ENCODE results near the gene NKAPL. TPM values are rescaled to one million over a fixed set of nuclear protein-coding genes. Genes with fewer than 3 reads are reported as not detected.

The NKAPL gene
- total and polyA plus RNA-seq, 2 of the 8 experiments (the other 6 are each of a cell fraction or from before 2014, with no cell fraction given), result 0.08 TPM; not detected in 1

- TF ChIP-seq POLR2A (IDR thresholded peaks at IDR 0.05; ENCODE audit: control extremely low read depth in 1 of 2, low read depth in 2 of 2, low read length in 2 of 2) (no peak), EGR1 (IDR thresholded peaks at IDR 0.05; ENCODE audit: borderline replicate concordance, low read depth, low read length) (no peak), HDAC6 (IDR thresholded peaks at IDR 0.05; ENCODE audit: low read depth, low read length) (no peak), MAFK (IDR thresholded peaks at IDR 0.05; ENCODE audit: low read depth, low read length) (peak; percentile 83; the same call in 1 of the 2 replicates), RAD21 (IDR thresholded peaks at IDR 0.05 in 1 of 2, conservative IDR thresholded peaks at IDR 0.05 in 1 of 2; ENCODE audit: low read depth in 2 of 2, low read length in 2 of 2) (peak; percentile 31 to 33; a peak in 2 of 4 replicates), FOSL1 (IDR thresholded peaks at IDR 0.05; ENCODE audit: insufficient read depth, low read depth, low read length) (no peak), SP1 (IDR thresholded peaks at IDR 0.05; ENCODE audit: low read depth, low read length) (no peak), CBX8 (IDR thresholded peaks at IDR 0.05; ENCODE audit: borderline replicate concordance, low read depth, low read length) (no peak), CBX5 (IDR thresholded peaks at IDR 0.05; ENCODE audit: low read depth, low read length) (no peak), SIRT6 (IDR thresholded peaks at IDR 0.05; ENCODE audit: low read length) (no peak), NANOG (IDR thresholded peaks at IDR 0.05; ENCODE audit: insufficient read depth, low read depth, low read length, poor library complexity, severe bottlenecking) (peak; percentile 6), CHD2 (IDR thresholded peaks at IDR 0.05; ENCODE audit: low read length) (no peak), CEBPB (IDR thresholded peaks at IDR 0.05; ENCODE audit: low read depth, low read length) (no peak), RNF2 (IDR thresholded peaks at IDR 0.05; ENCODE audit: borderline replicate concordance, low read depth, low read length, missing control alignments, poor library complexity, severe bottlenecking) (no peak), E2F6 (IDR thresholded peaks at IDR 0.05) (no peak), RXRA (IDR thresholded peaks at IDR 0.05; ENCODE audit: insufficient read depth, low read depth, low read length) (no peak), JUND (IDR thresholded peaks at IDR 0.05; ENCODE audit: low read length) (0 out of 2 replicates have a peak, but pooled peaks have one; percentile 28), TCF12 (IDR thresholded peaks at IDR 0.05; ENCODE audit: low read depth, low read length) (no peak), BRCA1 (IDR thresholded peaks at IDR 0.05; ENCODE audit: low read depth, low read length) (no peak), GABPA (IDR thresholded peaks at IDR 0.05; ENCODE audit: borderline replicate concordance, insufficient read depth, low read length) (no peak), RFX5 (IDR thresholded peaks at IDR 0.05; ENCODE audit: borderline replicate concordance, low read depth, low read length) (no peak), EP300 (IDR thresholded peaks at IDR 0.05; ENCODE audit: borderline replicate concordance in 1 of 2, low read depth in 2 of 2, low read length in 2 of 2) (0 out of 3 replicates have a peak, but pooled peaks of 1 of the 2 experiments have one; percentile 0), EZH2 (IDR thresholded peaks at IDR 0.05; ENCODE audit: low read depth, low read length, severe bottlenecking) (no peak), SUZ12 (IDR thresholded peaks at IDR 0.05; ENCODE audit: low read length) (no peak)
Measured at GRCh38 chr6:28212510-28213212, 46.4 kb upstream of the NKAPL start (continued).

Data from H1 (cell line).